Epithelial cell of esophagus (primary cell): ENCODE data around the gene ELMOD3.
"Not testable (repeated sequence)": the region's sequence is repeated elsewhere in the genome, so short reads cannot be mapped to it uniquely, and the experiment has no call there.

ENCODE experiments used
- DNase-seq: peaks from one replicate; pipeline ENCODE4 v3.0.0; 2010; ENCODE audit warnings: low read depth
- H3K4me3 ChIP-seq: 2 replicates; pipeline ENCODE4 v1.5.1; 2011; ENCODE audit warnings: mild to moderate bottlenecking, low read length, control low read depth
- TF ChIP-seq, protein P1 (sequence below): IDR thresholded peaks from 2 replicates; pipeline ENCODE4 v1.5.1; 2011; ENCODE audit warnings: low read depth, mild to moderate bottlenecking, low read length, control low read depth, inconsistent platforms; ENCODE audit not compliant: insufficient read depth; ENCODE audit errors: missing control alignments

The ELMOD3 gene

DNA sequence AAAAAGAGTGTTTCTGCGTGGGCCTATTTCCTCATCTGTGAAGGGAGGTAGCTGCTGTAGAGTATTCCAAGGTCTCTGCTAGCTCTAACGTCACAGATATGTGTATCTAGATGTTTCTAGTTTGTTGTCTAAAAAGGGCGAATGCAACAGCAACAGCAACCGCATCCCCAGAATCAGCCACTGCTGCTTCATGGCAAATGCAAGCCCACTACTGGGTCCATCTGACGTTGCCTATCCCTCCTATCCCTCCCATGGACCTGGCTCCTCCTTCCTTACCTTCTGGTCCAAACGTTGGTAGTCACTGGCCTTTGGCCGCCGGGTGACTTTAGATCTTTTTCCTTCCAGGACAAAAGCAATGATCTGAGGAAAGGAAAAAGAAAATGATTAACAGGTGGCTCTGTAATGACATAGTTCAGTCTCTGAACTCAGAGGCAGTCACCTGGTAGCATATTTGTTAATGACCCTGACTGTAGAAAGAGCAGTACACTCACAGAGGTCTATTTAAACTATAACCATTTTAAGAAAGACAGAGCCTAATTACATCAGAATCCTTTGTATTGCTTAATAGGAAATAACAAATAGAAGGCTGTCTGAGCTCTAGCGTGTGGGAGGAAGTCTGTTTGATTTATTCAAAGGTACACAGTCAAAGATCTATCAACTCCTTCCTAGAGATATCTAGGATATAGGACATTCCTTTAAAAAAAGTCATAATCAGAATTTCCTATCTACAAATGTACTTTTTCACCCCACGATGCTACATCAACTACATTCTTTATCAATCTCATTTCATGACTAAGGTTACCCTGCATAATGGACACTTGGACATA lies 29.7 kb upstream of the ELMOD3 start:
- DNase-seq: peak; percentile 48

DNA sequence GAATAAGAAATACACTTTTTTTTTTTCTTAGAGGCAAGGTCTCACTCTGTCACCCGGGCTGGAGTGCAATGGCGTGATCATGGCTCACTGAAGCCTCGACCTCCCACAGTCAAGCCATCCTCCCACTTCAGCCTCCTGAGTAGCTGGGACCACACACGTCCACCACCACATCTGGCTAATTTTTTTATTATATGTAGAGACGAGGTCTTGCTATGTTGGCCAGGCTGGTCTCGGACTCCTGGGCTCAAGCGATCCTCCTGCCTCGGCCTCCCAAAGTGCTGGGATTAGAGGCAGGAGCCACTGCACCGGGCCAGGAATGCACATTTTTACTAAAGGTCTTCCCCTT lies 29.1 kb upstream of the ELMOD3 start:
- DNase-seq: no peak
- TF ChIP-seq, protein P1, sequence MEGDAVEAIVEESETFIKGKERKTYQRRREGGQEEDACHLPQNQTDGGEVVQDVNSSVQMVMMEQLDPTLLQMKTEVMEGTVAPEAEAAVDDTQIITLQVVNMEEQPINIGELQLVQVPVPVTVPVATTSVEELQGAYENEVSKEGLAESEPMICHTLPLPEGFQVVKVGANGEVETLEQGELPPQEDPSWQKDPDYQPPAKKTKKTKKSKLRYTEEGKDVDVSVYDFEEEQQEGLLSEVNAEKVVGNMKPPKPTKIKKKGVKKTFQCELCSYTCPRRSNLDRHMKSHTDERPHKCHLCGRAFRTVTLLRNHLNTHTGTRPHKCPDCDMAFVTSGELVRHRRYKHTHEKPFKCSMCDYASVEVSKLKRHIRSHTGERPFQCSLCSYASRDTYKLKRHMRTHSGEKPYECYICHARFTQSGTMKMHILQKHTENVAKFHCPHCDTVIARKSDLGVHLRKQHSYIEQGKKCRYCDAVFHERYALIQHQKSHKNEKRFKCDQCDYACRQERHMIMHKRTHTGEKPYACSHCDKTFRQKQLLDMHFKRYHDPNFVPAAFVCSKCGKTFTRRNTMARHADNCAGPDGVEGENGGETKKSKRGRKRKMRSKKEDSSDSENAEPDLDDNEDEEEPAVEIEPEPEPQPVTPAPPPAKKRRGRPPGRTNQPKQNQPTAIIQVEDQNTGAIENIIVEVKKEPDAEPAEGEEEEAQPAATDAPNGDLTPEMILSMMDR: no peak
- peak overlapping the region; percentile 88 for H3K4me3 ChIP-seq

More for the DNA sequence above, 29.7 kb upstream of the ELMOD3 start:
- H3K4me3 ChIP-seq: peak overlapping the region; percentile 88
- TF ChIP-seq, protein P1: no peak

DNA sequence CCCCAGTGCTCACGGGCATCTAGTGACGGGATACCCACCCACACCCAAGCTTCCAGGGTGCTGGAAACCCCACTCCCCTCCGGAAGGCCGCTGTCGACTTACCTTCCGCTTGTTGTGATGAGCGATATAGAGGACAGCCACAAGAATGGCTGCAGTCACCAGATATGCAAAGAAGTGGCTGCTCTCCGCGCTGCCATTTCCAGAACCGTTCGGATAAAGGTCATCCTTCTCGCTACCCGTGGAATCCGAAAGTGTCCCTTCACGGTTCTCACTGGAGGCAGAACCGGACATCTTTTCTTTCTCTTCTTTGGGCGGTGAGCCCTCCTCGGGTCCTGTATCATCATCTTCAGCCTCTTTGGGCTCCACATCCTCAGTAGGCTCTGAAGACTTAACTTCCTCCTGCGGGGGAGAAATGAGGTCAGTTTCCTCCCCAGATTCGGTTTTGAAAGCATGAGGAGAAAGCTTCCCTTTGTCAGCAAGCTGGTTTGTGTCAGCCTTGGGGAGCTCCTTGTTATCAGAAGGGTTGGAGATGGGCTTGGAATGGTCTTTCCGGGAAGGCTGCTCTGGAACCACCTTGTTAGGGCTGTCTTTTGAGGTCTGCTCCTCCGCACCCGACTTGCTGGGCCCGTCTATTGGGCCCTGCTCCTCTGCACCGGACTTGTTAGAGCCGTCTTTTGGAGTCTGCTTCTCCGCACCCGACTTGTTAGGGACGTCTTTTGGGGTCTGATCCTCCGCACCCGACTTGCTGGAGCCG lies 28.0 kb upstream of the ELMOD3 start:
- TF ChIP-seq, protein P1: no peak
- peak; percentile 33 for DNase-seq
- peak overlapping the region; percentile 88 for H3K4me3 ChIP-seq

GRCh38 chr2:85327160-85327821 lies 27.3 kb upstream of the ELMOD3 start:
- H3K4me3 ChIP-seq: peak overlapping the region; percentile 88
- TF ChIP-seq, protein P1: no peak

GRCh38 chr2:85327822-85328617 lies 26.5 kb upstream of the ELMOD3 start, which contains the start of gene TGOLN2:
Gene TGOLN2, minus strand, starts transcription at chr2:85327989. Its CDS starts 27 bp downstream, at chr2:85327962.
- peak within 1 kb of the TSS; percentile 88 for H3K4me3 ChIP-seq
- TF ChIP-seq, protein P1: no peak
- peak; percentile 92 for DNase-seq

More at GRCh38 chr2:85327160-85327821, 27.3 kb upstream of the ELMOD3 start:
- DNase-seq: peak; percentile 55

DNA sequence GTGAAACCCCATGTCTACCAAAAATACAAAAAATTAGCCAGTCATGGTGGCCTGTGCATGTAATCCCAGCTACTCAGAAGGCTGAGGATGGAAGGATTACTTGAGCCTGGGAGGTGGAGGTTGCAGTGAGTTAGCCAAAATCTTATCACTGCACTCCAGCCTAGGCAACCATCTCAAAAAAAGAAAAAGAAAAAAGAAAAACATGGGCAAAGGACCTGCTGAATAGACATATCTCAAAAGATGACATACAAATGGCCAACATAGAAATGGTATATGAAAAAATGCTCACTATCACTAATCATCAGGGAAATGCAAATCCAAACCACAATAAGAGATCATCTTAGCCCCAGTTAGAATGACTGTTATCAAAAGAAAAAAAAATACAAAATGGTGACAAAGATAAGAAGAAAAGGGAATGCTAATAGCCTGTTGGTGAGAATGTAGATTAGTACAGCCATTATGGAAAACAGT lies 25.4 kb upstream of the ELMOD3 start:
- no peak for DNase-seq
- TF ChIP-seq, protein P1: no peak
- H3K4me3 ChIP-seq: no peak overlapping the region

GRCh38 chr2:85329701-85330100 lies 24.9 kb upstream of the ELMOD3 start:
- DNase-seq, H3K4me3 ChIP-seq: not testable (repeated sequence)
